HUDEP-2 (cell line): Measurements from ENCODE around the gene CDHR3.

ENCODE experiments used
- DNase-seq, 76 experiments: peaks; one replicate each; lab custom pipeline; 2025; ENCODE audit not compliant: unreplicated experiment in 76 of 76; lab: John Stamatoyannopoulos, UW

The CDHR3 gene

GRCh38 chr7:106022193-106022821 lies 59.2 kb downstream of the CDHR3 start:
- no peak for DNase-seq

GRCh38 chr7:106023369-106024322 lies 60.6 kb downstream of the CDHR3 start:
- DNase-seq, result no peak

- DNase-seq, result no peak
These were observed 63.0 kb downstream of the CDHR3 start for GRCh38 chr7:106026101-106026500.

GRCh38 chr7:106029451-106029850 lies 66.4 kb downstream of the CDHR3 start:
- DNase-seq, result no peak

GRCh38 chr7:106029941-106030340 lies 66.9 kb downstream of the CDHR3 start:
- DNase-seq, result no peak

- DNase-seq, result no peak
These were observed 68.4 kb downstream of the CDHR3 start for GRCh38 chr7:106031300-106032035.

- no peak for DNase-seq
These were observed 69.2 kb downstream of the CDHR3 start for GRCh38 chr7:106032295-106032694.

GRCh38 chr7:106033735-106034134 lies 70.7 kb downstream of the CDHR3 start:
- DNase-seq, result no peak

GRCh38 chr7:106034383-106034782 lies 71.3 kb downstream of the CDHR3 start:
- DNase-seq, result no peak

- no peak for DNase-seq
These were observed 72.5 kb downstream of the CDHR3 start for GRCh38 chr7:106035568-106035967.

- DNase-seq, result no peak
These were observed 72.9 kb downstream of the CDHR3 start for GRCh38 chr7:106036004-106036403.

- DNase-seq, result no peak
These were observed 74.6 kb downstream of the CDHR3 start for GRCh38 chr7:106037489-106038176.

- no peak for DNase-seq
These were observed 75.2 kb downstream of the CDHR3 start for GRCh38 chr7:106038289-106038688.

- no peak for DNase-seq
These were observed 75.9 kb downstream of the CDHR3 start for GRCh38 chr7:106038916-106039315.

GRCh38 chr7:106039486-106040060 lies 76.5 kb downstream of the CDHR3 start:
- no peak for DNase-seq

- DNase-seq, result peak in 59 of 76 experiments; percentile 1 to 62 (median 30)
These were observed 78.2 kb downstream of the CDHR3 start for GRCh38 chr7:106041140-106041717.

- DNase-seq, result no peak
These were observed 79.1 kb downstream of the CDHR3 start for GRCh38 chr7:106042196-106042611.

- DNase-seq, result no peak
These were observed 82.1 kb downstream of the CDHR3 start for GRCh38 chr7:106045139-106045538.

- DNase-seq, result no peak
These were observed 82.5 kb downstream of the CDHR3 start for GRCh38 chr7:106045586-106045985.

- no peak for DNase-seq
These were observed 84.1 kb downstream of the CDHR3 start for GRCh38 chr7:106047184-106047583.
